ENCODE results near the gene ABCA4.

The ABCA4 gene

GRCh38 chr1:94104776-94105580 is 16.0 kb downstream of the ABCA4 start:
- DNase-seq (ENCODE audit: low read depth in 3 of 3) = no peak

GRCh38 chr1:94104127-94104684 is 16.7 kb downstream of the ABCA4 start:
- DNase-seq (ENCODE audit: low read depth in 3 of 3) = no peak

- no peak for DNase-seq (ENCODE audit: low read depth in 3 of 3)
Measured at GRCh38 chr1:94103608-94104007, 17.3 kb downstream of the ABCA4 start.

DNA sequence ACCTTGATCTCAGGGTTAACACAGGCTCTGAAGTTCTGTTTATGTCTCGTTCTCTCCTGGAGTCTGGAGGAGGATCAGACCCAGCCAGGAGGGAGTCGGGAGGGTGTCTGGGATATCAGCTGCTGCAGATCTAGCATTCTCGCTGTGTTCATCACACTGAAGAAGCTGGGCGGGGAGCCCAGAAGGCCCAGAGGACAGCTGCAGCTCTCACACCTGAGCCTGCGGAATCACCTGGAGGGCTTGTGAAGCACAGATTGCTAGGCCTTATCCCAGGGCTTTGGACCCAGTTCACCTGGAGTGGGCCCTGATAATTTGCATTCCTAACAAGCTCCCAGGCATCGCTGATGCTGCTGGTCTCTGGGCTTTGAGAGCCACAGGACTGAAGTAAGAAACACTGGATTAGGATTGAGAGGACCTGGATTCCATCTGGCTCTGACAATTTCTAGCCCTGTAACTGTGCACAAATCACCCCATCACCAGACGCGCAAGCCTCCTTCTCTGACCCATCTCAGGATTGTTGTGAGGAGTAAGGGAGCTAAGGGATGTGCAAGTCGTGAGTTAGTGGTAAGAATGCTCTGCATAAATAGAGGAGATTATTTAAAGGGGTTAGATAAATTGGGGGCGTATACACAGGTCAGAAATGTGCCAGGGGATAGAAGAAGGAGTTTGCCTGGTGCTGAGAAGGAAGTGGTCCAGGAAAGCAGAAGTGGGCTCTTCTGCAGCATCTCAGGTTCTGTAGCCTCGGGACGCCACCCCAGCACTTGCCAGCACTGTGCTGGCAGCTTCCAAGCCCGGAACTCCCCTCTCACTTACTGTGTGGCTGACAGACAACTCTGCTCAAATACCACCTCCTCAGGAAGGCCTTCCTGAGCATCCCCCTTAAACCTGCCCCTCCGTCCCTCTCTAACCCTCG is 19.1 kb downstream of the ABCA4 start:
- no peak for DNase-seq (ENCODE audit: low read depth in 3 of 3)

DNA sequence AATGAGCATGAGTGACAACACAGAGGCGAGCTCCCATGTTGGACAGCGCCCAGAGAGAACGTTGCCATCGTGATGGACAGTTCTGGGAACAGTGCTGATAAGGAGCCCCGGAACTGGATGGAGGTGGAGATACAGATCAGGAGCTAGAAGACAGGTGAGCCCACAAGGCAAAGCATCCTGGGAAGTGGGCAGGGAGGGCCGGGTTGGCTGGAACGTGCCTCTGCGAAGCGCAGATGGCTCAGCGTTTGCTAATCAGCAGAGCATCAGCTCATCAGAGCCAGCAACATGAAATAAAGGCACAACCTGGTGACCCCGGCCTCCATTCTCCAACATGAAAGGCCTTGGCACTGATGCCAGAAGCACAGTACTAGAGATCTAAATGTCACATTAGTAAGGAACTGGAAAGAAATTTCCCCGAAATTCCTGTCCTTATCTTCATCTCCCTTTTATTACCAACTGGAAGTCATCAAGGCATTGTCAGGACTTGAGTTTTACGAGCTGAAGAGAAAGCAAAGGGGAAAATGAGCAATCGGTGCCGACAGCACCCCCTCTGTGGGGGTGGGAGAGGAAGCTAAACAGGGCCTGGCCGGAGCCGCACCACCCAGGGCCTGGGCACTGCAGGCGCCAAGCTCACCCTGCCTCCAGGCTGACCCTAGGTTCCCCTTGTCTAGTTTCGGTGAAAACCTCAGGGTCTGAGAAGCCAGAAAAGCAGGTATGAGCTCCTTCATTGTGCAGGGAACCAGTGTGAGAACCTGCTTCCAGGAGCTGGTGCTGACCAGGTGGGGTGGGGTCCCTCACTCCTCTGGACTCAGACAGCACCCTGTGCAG is 19.9 kb downstream of the ABCA4 start:
- no peak for DNase-seq (ENCODE audit: low read depth in 3 of 3)

DNA sequence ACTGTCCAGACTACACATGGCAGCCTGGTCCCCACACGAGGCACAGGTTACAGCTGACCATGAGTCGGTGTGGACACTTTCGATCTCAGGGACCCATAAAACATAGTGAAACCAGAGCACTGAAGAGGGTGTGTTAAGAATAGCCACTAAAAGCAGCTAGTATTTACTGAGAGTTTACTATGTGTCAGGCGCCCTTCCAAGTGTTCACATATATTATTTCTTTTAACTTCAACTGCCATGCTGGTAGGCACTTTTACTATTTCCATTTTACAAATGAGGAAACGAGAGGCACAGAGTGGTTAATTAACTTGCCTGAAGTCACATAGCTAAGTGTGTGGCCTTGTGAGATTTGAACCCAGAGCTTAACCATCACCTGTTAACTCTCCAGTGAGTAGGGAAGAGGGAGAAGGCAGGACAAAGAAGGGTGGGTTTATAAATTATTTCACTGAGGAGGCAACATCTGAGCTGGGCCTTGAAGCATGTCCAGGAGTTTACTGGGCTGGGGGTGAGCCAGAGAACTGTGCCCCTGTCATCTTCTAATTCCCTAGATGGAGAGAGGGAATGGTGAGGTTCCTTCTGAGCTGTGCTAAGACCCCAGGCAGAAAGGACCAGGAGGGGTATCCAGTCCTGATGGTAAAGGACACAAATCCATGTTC is 20.7 kb downstream of the ABCA4 start:
- DNase-seq (ENCODE audit: low read depth in 3 of 3) = no peak

DNA sequence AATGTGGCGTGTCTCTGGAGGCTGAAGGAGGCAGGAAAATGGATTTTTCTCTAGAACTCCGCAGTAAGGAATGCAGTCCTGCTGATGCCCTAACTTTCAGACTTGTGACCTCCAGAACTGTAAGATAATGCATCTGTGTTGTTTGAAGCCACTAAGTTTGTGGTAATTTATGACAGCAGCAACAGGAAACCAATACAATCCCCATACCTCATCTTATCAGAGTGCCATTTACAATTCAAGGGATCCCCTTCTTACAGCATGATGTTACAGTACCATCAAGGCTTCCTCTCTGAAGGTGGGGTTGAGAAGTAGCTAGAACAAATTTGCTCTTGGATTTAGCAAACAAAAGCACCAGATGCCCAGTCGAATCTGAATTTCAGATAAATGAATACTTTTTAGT is 21.6 kb downstream of the ABCA4 start:
- DNase-seq (ENCODE audit: low read depth in 3 of 3) = no peak

- no peak for DNase-seq (ENCODE audit: low read depth in 3 of 3)
Measured at GRCh38 chr1:94098585-94099111, 22.3 kb downstream of the ABCA4 start.

- no peak for DNase-seq (ENCODE audit: low read depth in 3 of 3)
Measured at GRCh38 chr1:94096797-94097549, 24.0 kb downstream of the ABCA4 start.

DNA sequence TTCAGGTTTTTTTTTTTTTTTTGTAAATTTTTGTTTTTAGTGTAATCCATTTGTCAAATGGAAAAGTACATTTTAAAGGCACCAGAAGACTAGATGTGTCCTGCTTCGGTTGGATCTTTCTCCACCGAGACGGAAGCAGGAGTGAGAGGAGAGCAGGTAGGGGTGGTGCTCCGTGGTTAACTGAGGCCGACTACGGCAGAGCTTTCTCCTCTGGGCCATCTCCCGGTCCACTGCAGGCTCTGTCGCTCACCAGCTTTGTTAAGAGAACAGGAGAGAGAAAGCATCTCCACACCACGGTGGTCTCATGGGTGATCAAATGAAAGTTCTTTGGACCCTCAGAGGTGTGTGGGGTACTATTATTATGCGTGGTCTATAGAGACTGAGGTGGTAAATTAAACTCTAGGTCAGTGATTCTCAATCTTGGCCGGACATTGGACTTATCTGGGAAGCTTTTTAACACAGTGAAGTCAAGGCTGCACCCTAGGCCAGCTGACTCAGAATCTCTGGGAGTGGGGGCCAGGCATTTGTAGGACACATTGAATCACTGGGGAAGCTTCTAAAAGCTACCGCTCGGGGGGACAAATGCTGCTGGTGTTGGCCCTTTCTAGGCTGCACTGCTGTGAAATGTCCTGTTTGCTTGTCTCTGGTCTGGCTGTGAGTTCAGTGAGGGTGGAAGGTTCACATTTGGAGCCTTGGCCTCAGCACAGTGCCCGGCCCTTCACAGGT is 25.0 kb downstream of the ABCA4 start:
- no peak for DNase-seq (ENCODE audit: low read depth in 3 of 3)

- DNase-seq (ENCODE audit: low read depth in 3 of 3) = no peak
Measured at GRCh38 chr1:94095112-94095637, 25.8 kb downstream of the ABCA4 start.

DNA sequence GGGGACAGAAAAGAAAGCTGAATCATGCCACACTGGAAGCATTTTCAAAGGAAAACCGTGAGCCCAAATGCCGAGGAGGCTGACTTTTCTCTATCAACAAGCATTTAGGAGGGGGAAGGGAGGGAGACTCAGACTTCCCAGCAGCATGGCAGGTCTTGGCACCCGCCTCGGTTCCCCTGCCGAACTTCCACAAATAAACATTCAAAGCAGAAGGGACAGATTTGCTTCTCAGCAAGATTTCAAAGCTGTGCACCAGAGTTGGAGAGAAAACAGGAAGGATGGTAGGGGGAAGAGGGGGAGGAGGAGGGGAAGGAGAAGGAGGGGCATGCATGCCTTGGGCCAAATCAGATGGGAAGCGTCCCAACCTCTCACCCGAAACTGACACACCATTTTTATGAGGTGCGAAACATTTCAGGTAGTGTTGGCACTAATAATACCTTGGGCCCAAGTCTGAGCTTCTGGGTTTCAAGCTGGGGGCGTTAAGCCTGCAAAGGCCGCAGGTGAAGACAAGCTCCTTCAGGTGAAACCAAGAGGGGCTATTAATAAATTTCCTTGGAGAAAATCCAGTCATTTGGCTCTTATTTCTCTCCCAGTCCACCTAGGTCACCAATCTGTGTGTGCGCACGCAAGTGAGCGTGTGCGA is 26.4 kb downstream of the ABCA4 start:
- no peak for DNase-seq (ENCODE audit: low read depth in 3 of 3)

GRCh38 chr1:94093996-94094395 is 27.0 kb downstream of the ABCA4 start:
- DNase-seq (ENCODE audit: low read depth in 3 of 3) = no peak

GRCh38 chr1:94093396-94093795 is 27.6 kb downstream of the ABCA4 start:
- DNase-seq (ENCODE audit: low read depth in 3 of 3) = no peak

- DNase-seq (ENCODE audit: low read depth in 3 of 3) = no peak
Measured at GRCh38 chr1:94092210-94092613, 28.7 kb downstream of the ABCA4 start.

GRCh38 chr1:94090761-94091160 is 30.2 kb downstream of the ABCA4 start:
- DNase-seq (ENCODE audit: low read depth in 3 of 3) = no peak

DNA sequence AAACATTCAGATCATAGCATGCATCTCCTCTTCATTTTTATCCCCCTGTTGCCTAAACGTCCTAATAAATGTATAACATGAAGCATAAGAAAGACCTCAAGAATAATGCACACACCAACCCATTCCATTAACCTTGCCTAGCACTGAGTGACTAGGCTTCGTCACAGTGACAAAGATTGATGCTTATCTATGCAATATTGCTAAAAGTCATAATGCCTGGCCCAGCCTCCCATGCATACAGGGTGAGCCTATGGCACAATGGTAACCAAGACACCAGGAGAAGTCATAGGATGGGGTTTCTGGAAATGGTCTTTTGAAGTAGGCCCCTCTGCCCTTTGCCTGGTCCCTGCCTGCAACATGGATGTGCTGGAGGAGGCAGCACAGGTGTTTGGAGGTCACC is 33.8 kb downstream of the ABCA4 start:
- DNase-seq (ENCODE audit: low read depth in 3 of 3) = no peak

DNA sequence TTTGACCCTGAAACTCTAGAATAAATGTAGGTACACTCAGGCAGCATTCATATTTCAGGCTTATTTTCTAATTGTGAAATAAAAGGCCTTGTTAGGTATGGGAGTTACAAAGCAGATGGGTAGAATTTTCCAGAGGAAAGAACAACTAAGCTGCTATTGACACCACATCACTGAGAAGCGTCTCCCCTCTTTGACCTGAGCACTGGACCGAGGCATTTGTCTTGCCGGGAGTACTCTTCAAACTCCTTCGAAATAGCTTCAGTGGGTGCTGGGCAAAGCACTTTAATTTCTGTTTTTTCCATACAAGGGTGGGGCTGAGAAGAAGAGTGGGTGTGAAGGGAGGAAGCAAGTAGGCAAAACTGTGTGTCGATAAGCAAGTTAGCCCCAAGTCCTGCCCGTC is 36.4 kb downstream of the ABCA4 start:
- DNase-seq (ENCODE audit: low read depth in 3 of 3) = no peak

GRCh38 chr1:94084085-94084484 is 36.9 kb downstream of the ABCA4 start:
- DNase-seq (ENCODE audit: low read depth in 3 of 3) = no peak

Data from stimulated activated CD4-positive, alpha-beta T cell treated with anti-CD3 and anti-CD28 coated beads, TNF-alpha, amount 100 ng/mL, for 24 hours (primary cell).